Nephron progenitor cell (in vitro differentiated cells): ENCODE results near the gene PTX4.

Experiments used
- DNase-seq: peaks from one replicate; pipeline ENCODE4 v3.0.0; 2021
- H3K27ac Mint-ChIP-seq: 2 replicates; pipeline ENCODE4 v1.8.0; 2021; ENCODE audit warnings: mild to moderate bottlenecking, moderate library complexity, mixed read lengths
- H3K27me3 Mint-ChIP-seq: 2 replicates; pipeline ENCODE4 v1.8.0; 2021; ENCODE audit warnings: mild to moderate bottlenecking, low read depth, mixed read lengths; ENCODE audit not compliant: poor library complexity
- H3K36me3 Mint-ChIP-seq: 2 replicates; pipeline ENCODE4 v1.8.0; 2021; ENCODE audit warnings: low read depth, mixed read lengths
- H3K4me1 Mint-ChIP-seq: 2 replicates; pipeline ENCODE4 v1.8.0; 2021; ENCODE audit warnings: mixed read lengths
- H3K4me3 Mint-ChIP-seq: 2 replicates; pipeline ENCODE4 v1.8.0; 2021; ENCODE audit warnings: mild to moderate bottlenecking, moderate library complexity, mixed read lengths
- H3K9me3 Mint-ChIP-seq: 2 replicates; pipeline ENCODE4 v1.8.0; 2021; ENCODE audit warnings: mild to moderate bottlenecking, moderate library complexity, mixed read lengths
- CTCF ChIP-seq: fragments of 200-600 bp; sonication (generic); IDR thresholded peaks from 2 replicates; pipeline ENCODE4 v1.5.0; 2021; ENCODE audit warnings: antibody characterized with exemption

Gene PTX4

GRCh38 chr16:1525871-1526607 lies 37.3 kb upstream of the PTX4 start:
- H3K4me3 Mint-ChIP-seq, result no peak overlapping the region
- peaks cover 13% of the 10 kb centered on the region for H3K36me3 Mint-ChIP-seq
- H3K27ac Mint-ChIP-seq, result no peak overlapping the region
- H3K9me3 Mint-ChIP-seq, result no peaks in the 10 kb centered on the region
- peaks cover 6% of the 10 kb centered on the region for H3K4me1 Mint-ChIP-seq
- peaks cover 4% of the 10 kb centered on the region for H3K27me3 Mint-ChIP-seq
- DNase-seq, result no peak
- TF ChIP-seq CTCF, result no peak

GRCh38 chr16:1524366-1524765 lies 35.6 kb upstream of the PTX4 start:
- Mint-ChIP-seq H3K36me3 (peaks cover 13% of the 10 kb centered on the region), H3K27me3 (no peaks in the 10 kb centered on the region), H3K4me3 (no peak overlapping the region), H3K4me1 (peaks cover 4% of the 10 kb centered on the region), H3K27ac (no peak overlapping the region), H3K9me3 (no peaks in the 10 kb centered on the region)
- DNase-seq, result no peak
- TF ChIP-seq CTCF, result no peak

- H3K9me3 Mint-ChIP-seq, result no peaks in the 10 kb centered on the region
- peaks cover 18% of the 10 kb centered on the region for H3K36me3 Mint-ChIP-seq
- H3K27ac Mint-ChIP-seq, result no peak overlapping the region
- no peak overlapping the region for H3K4me3 Mint-ChIP-seq
- no peak for DNase-seq
- no peaks in the 10 kb centered on the region for H3K27me3 Mint-ChIP-seq
- no peak for TF ChIP-seq CTCF
- peaks cover 4% of the 10 kb centered on the region for H3K4me1 Mint-ChIP-seq
These were observed 35.0 kb upstream of the PTX4 start for GRCh38 chr16:1523581-1524245.

GRCh38 chr16:1520461-1520860 lies 31.7 kb upstream of the PTX4 start:
- Mint-ChIP-seq H3K4me1 (no peaks in the 10 kb centered on the region), H3K27me3 (no peaks in the 10 kb centered on the region), H3K9me3 (peaks cover 12% of the 10 kb centered on the region), H3K27ac (no peak overlapping the region), H3K4me3 (no peak overlapping the region), H3K36me3 (peaks cover 40% of the 10 kb centered on the region)
- no peak for DNase-seq
- TF ChIP-seq CTCF, result no peak

- TF ChIP-seq CTCF, result no peak
- peaks cover 47% of the 10 kb centered on the region for H3K36me3 Mint-ChIP-seq
- H3K27me3 Mint-ChIP-seq, result no peaks in the 10 kb centered on the region
- H3K9me3 Mint-ChIP-seq, result peaks cover 18% of the 10 kb centered on the region
- no peak overlapping the region for H3K4me3 Mint-ChIP-seq
- no peak overlapping the region for H3K27ac Mint-ChIP-seq
- H3K4me1 Mint-ChIP-seq, result no peaks in the 10 kb centered on the region
- DNase-seq, result no peak
These were observed 31.1 kb upstream of the PTX4 start for GRCh38 chr16:1519831-1520230.
